Metanephros (tissue), 1 donor: ENCODE data around the gene SBK3. TPM values are rescaled to one million over a fixed set of nuclear protein-coding genes. Genes with fewer than 3 reads are reported as not detected.

ENCODE experiments used
- total RNA-seq: library from RNA; depleted of rRNA; stranded (reverse); fragments of >200 nt; gene quantifications from one replicate; pipeline ENCODE4 v1.2.3, GENCODE V29; 2014

SBK3 gene, protein sequence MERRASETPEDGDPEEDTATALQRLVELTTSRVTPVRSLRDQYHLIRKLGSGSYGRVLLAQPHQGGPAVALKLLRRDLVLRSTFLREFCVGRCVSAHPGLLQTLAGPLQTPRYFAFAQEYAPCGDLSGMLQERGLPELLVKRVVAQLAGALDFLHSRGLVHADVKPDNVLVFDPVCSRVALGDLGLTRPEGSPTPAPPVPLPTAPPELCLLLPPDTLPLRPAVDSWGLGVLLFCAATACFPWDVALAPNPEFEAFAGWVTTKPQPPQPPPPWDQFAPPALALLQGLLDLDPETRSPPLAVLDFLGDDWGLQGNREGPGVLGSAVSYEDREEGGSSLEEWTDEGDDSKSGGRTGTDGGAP
- not detected for total RNA-seq

DNA sequence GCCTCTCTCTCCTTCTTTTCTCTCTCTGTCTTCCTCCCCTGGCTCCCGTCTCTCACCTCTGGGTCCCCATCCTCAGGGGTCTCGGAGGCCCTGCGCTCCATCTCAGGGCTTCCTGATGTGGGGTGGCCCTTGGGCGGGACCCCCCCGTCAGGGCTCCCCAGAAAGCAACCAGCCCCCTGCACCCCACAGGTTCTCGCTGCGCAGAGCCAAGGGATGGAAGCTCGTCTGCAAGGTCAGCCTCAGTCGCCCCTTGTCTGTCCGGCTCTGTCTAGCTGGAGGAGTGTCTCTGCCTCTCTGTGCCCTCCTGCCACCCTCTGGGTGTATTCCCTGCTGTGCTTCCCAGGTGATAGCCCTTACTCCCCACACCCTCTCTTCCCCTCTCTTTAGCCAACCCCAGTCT, at the start of gene SBK3:
TSS of gene SBK3 (minus strand) at position 101 of the 400 bp plus-strand sequence. CDS start at position 101, 0 bp downstream.

DNA sequence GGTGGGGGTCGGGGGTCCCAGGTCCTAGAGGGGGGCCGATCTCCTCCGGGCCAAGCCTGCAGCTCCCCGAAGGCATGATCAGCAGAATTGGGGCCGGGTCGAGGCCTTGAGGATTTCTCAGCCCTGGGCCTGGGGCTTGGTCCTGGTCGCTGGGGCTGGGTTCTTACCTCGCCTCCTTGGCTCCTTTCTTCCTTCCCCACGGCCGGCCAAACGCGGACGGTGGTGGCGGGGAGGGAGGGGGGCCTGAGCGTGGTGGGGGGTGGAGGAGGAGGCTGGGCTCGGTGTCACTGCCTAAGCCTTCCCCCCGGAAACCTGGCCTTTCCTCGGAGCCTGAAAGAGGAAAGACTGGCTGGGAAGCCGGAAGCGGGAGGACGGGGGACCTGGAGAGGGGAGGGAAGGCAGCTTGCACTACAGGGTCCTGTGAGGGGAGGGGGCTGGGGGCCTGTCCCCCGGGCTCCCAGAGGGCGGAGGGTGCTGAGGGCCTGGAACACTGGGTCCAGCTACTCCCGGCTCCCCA, 35.3 kb upstream of the SBK3 start, which contains the start of gene ZNF579:
TSS of gene ZNF579 (minus strand) at position 221 of the 517 bp plus-strand sequence. CDS start 1,209 bp downstream, outside the sequence.

DNA sequence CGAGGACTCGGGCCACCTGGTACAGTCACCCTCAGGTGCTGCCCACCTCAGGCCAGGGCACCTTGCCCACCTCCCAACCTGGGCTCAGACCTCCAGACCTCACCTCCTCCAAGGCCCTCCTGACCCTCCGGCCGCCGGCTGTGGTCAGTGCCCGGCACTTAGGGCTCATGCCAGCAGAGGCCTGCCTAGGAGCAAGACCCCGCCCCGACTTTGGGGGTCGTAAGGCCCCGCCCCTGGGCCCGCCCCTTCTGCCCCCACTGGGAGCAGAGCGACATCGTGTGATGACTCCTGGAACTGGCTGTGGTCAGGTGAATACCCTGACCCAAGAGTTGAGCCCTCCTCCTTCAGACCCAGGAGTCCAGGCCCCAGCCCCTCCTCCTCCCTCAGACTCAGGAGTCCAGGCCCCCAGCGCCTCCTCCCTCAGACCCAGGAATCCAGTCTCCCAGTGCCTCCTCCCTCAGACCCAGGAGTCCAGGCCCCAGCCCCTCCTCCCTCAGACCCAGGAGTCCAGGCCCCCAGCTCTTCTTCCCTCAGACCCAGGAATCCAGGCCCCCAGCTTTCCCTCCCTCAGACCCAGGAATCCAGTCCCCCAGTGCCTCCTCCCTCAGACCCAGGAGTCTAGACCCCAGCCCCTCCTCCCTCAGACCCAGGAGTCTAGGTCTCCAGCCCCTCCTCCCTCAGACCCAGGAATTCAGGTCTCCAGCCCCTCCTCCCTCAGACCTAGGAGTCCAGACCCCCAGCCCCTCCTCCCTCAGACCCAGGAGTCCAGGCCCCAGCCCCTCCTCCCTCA, 8.2 kb downstream of the SBK3 start, which contains the start of gene SBK2:
TSS of gene SBK2 (minus strand) at position 183 of the 790 bp plus-strand sequence. CDS start 839 bp downstream, outside the sequence.

Other genes starting within 250 kb of the SBK3 start
- gene TMEM150B, start 220.2 kb downstream of the SBK3 start, total RNA-seq: 2.1 TPM
- gene KMT5C, start 205.7 kb downstream of the SBK3 start, total RNA-seq: 22.5 TPM
- gene COX6B2, start 190.8 kb downstream of the SBK3 start, total RNA-seq: 0.12 TPM
- not detected for gene GARIN5B, start 182.3 kb downstream of the SBK3 start, total RNA-seq
- gene IL11, start 175.1 kb downstream of the SBK3 start, total RNA-seq: 0.41 TPM
- gene TMEM190, start 168.7 kb downstream of the SBK3 start, total RNA-seq: not detected
- gene TMEM238, start 161.3 kb downstream of the SBK3 start, total RNA-seq: 1.6 TPM
- 334 TPM for gene RPL28, start 159.6 kb downstream of the SBK3 start, total RNA-seq
- 21.2 TPM for gene UBE2S, start 137.8 kb downstream of the SBK3 start, total RNA-seq
- 0.12 TPM for gene SHISA7, start 102.2 kb downstream of the SBK3 start, total RNA-seq
- gene ISOC2, start 83.9 kb downstream of the SBK3 start, total RNA-seq: 80.6 TPM
- not detected for gene C19orf85, start 80.8 kb downstream of the SBK3 start, total RNA-seq
- gene ZNF628, start 68.9 kb downstream of the SBK3 start, total RNA-seq: 5.6 TPM
- gene NAT14, start 60.4 kb downstream of the SBK3 start, total RNA-seq: 19.6 TPM
- 5.3 TPM for gene SSC5D, start 57.1 kb downstream of the SBK3 start, total RNA-seq
- gene SBK2, start 8.4 kb downstream of the SBK3 start, total RNA-seq: 0.35 TPM
- 10.0 TPM for gene ZNF579, start 35.3 kb upstream of the SBK3 start, total RNA-seq
- gene FIZ1, start 54.0 kb upstream of the SBK3 start, total RNA-seq: 9.2 TPM
- gene ZNF524, start 54.7 kb upstream of the SBK3 start, total RNA-seq: 13.3 TPM
- gene ZNF865, start 60.1 kb upstream of the SBK3 start, total RNA-seq: 10.3 TPM
- 14.7 TPM for gene ZNF784, start 79.0 kb upstream of the SBK3 start, total RNA-seq
- 18.8 TPM for gene ZNF580, start 95.5 kb upstream of the SBK3 start, total RNA-seq
- gene ZNF581, start 98.1 kb upstream of the SBK3 start, total RNA-seq: 26.9 TPM
- 12.3 TPM for gene CCDC106, start 102.7 kb upstream of the SBK3 start, total RNA-seq
- gene U2AF2, start 109.5 kb upstream of the SBK3 start, total RNA-seq: 150 TPM
- 110 TPM for gene EPN1, start 129.7 kb upstream of the SBK3 start, total RNA-seq
- gene NLRP9, start 192.9 kb upstream of the SBK3 start, total RNA-seq: not detected
- not detected for gene RFPL4A, start 213.6 kb upstream of the SBK3 start, total RNA-seq
- 0.41 TPM for gene RFPL4AL1, start 223.6 kb upstream of the SBK3 start, total RNA-seq